ENCODE results near the gene PGAP2. TPM values are rescaled to one million over a fixed set of nuclear protein-coding genes. Genes with fewer than 3 reads are reported as not detected.

PGAP2 gene
- total RNA-seq, 4 donors from 2014 or later: 9.1 to 67.2 (median 53.7) TPM

- no peaks in the 10 kb centered on the region for H3K27me3 ChIP-seq
- H3K9me3 ChIP-seq: no peaks in the 10 kb centered on the region
- no peak for TF ChIP-seq CTCF (IDR thresholded peaks at IDR 0.05)
- no peak for TF ChIP-seq POLR2A (IDR thresholded peaks at IDR 0.05)
- H3K27ac ChIP-seq: peak overlapping the region; percentile 7 to 53 (median 20)
- no peak for DNase-seq
- no peak overlapping the region for H3K4me3 ChIP-seq
- peaks cover 0 to 50% (median 29%) of the 10 kb centered on the region in 4 donors for H3K4me1 ChIP-seq
- H3K36me3 ChIP-seq: peaks cover 0 to 46% (median 0%) of the 10 kb centered on the region in 3 donors
These were observed 22.4 kb downstream of the PGAP2 start for GRCh38 chr11:3830730-3831129.

- Histone ChIP-seq H3K27ac (peak overlapping the region; percentile 7 to 53 (median 12)), H3K9me3 (no peaks in the 10 kb centered on the region), H3K4me3 (no peak overlapping the region), H3K4me1 (peaks cover 0 to 57% (median 36%) of the 10 kb centered on the region in 4 donors), H3K27me3 (no peaks in the 10 kb centered on the region), H3K36me3 (peaks cover 0 to 39% (median 0%) of the 10 kb centered on the region in 3 donors)
- no peak for DNase-seq
- no peak for TF ChIP-seq CTCF (IDR thresholded peaks at IDR 0.05)
- TF ChIP-seq POLR2A (IDR thresholded peaks at IDR 0.05): no peak
These were observed 23.2 kb downstream of the PGAP2 start for GRCh38 chr11:3831378-3832239.

GRCh38 chr11:3832816-3833215, 24.5 kb downstream of the PGAP2 start:
- DNase-seq: no peak
- Histone ChIP-seq H3K9me3 (no peaks in the 10 kb centered on the region), H3K36me3 (peaks cover 0 to 27% (median 0%) of the 10 kb centered on the region in 3 donors), H3K4me3 (no peak overlapping the region), H3K27me3 (no peaks in the 10 kb centered on the region), H3K4me1 (peaks cover 0 to 65% (median 45%) of the 10 kb centered on the region in 4 donors), H3K27ac (peak overlapping the region in 3 of 4 donors; percentile 7 to 53 (median 11))
- no peak for TF ChIP-seq POLR2A (IDR thresholded peaks at IDR 0.05)
- no peak for TF ChIP-seq CTCF (IDR thresholded peaks at IDR 0.05)

- TF ChIP-seq CTCF (IDR thresholded peaks at IDR 0.05): no peak
- TF ChIP-seq POLR2A (IDR thresholded peaks at IDR 0.05): no peak
- Histone ChIP-seq H3K27ac (peak overlapping the region in 2 of 4 donors; percentile 53 to 63), H3K27me3 (no peaks in the 10 kb centered on the region), H3K4me3 (no peak overlapping the region), H3K4me1 (peaks cover 0 to 69% (median 51%) of the 10 kb centered on the region in 4 donors), H3K9me3 (no peaks in the 10 kb centered on the region), H3K36me3 (peaks cover 0 to 24% (median 0%) of the 10 kb centered on the region in 3 donors)
- no peak for DNase-seq
These were observed 25.1 kb downstream of the PGAP2 start for GRCh38 chr11:3833449-3833848.

GRCh38 chr11:3834349-3834663, 25.9 kb downstream of the PGAP2 start:
- Histone ChIP-seq H3K9me3 (no peaks in the 10 kb centered on the region), H3K36me3 (peaks cover 0 to 22% (median 0%) of the 10 kb centered on the region in 3 donors), H3K27ac (peak overlapping the region; percentile 63 to 97 (median 84)), H3K4me3 (no peak overlapping the region), H3K27me3 (no peaks in the 10 kb centered on the region), H3K4me1 (peaks cover 0 to 77% (median 54%) of the 10 kb centered on the region in 4 donors)
- DNase-seq: no peak
- TF ChIP-seq POLR2A (IDR thresholded peaks at IDR 0.05) (no peak), CTCF (IDR thresholded peaks at IDR 0.05) (no peak)
